Nephron progenitor cell (in vitro differentiated cells): ENCODE measurements around the gene SEC62.
A peak's percentile ranks its signal among the peaks of the same experiment; 100 is the strongest.

ENCODE experiments used
- DNase-seq: peaks from one replicate; pipeline ENCODE4 v3.0.0; 2021
- H3K27ac Mint-ChIP-seq: 2 replicates; pipeline ENCODE4 v1.8.0; 2021; ENCODE audit warnings: mild to moderate bottlenecking, moderate library complexity, mixed read lengths
- H3K27me3 Mint-ChIP-seq: 2 replicates; pipeline ENCODE4 v1.8.0; 2021; ENCODE audit warnings: mild to moderate bottlenecking, low read depth, mixed read lengths; ENCODE audit not compliant: poor library complexity
- H3K36me3 Mint-ChIP-seq: 2 replicates; pipeline ENCODE4 v1.8.0; 2021; ENCODE audit warnings: low read depth, mixed read lengths
- H3K4me1 Mint-ChIP-seq: 2 replicates; pipeline ENCODE4 v1.8.0; 2021; ENCODE audit warnings: mixed read lengths
- H3K4me3 Mint-ChIP-seq: 2 replicates; pipeline ENCODE4 v1.8.0; 2021; ENCODE audit warnings: mild to moderate bottlenecking, moderate library complexity, mixed read lengths
- H3K9me3 Mint-ChIP-seq: 2 replicates; pipeline ENCODE4 v1.8.0; 2021; ENCODE audit warnings: mild to moderate bottlenecking, moderate library complexity, mixed read lengths
- TF ChIP-seq, protein P1 (sequence below): fragments of 200-600 bp; sonication (generic); IDR thresholded peaks from 2 replicates; pipeline ENCODE4 v1.5.0; 2021; ENCODE audit warnings: antibody characterized with exemption

SEC62 gene

GRCh38 chr3:170024581-170024980 lies 58.0 kb downstream of the SEC62 start:
- H3K27me3 Mint-ChIP-seq: peaks cover 5% of the 10 kb centered on the region
- DNase-seq: no peak
- H3K27ac Mint-ChIP-seq: no peak overlapping the region
- H3K4me1 Mint-ChIP-seq: no peaks in the 10 kb centered on the region
- no peak overlapping the region for H3K4me3 Mint-ChIP-seq
- H3K36me3 Mint-ChIP-seq: no peaks in the 10 kb centered on the region
- TF ChIP-seq, protein P1, sequence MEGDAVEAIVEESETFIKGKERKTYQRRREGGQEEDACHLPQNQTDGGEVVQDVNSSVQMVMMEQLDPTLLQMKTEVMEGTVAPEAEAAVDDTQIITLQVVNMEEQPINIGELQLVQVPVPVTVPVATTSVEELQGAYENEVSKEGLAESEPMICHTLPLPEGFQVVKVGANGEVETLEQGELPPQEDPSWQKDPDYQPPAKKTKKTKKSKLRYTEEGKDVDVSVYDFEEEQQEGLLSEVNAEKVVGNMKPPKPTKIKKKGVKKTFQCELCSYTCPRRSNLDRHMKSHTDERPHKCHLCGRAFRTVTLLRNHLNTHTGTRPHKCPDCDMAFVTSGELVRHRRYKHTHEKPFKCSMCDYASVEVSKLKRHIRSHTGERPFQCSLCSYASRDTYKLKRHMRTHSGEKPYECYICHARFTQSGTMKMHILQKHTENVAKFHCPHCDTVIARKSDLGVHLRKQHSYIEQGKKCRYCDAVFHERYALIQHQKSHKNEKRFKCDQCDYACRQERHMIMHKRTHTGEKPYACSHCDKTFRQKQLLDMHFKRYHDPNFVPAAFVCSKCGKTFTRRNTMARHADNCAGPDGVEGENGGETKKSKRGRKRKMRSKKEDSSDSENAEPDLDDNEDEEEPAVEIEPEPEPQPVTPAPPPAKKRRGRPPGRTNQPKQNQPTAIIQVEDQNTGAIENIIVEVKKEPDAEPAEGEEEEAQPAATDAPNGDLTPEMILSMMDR: no peak
- no peaks in the 10 kb centered on the region for H3K9me3 Mint-ChIP-seq

DNA sequence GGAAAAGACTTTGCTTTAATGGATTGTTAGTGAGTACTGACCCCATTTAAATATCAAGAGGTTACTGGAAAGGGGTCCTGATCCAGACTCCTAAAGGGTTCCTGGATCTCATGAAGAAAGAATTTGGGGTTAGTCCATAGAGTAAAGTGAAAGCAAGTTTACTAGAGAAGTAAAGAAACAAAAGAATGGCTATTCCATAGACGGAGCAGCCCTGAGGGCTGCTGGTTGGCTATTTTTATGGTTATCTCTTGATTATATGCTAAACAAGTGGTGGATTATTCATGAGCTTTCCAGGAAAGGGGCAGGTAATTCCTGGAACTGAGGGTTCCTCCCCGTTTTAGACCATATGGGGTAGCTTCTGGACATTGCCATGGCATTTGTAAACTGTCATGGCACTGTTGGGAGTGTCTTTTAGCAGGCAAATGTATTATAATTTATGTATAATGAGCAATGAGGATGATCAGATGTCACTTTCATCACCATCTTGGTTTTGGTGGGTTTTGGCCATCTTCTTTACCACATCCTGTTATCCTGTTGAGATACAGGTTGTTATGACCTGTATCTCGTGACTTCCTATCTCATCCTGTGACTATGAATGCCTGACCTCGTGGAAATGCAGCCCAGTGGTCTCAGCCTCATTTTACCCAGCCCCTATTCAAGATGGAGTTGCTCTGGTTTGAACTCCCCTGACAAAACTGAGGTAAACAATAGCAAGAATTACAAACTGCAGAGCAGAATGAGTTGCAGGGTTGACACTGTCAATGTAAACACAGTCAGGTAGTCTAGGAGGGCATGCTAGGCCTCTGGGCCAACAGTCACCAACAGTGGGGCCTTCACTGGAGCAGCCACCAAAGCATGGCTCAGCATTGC lies 60.9 kb downstream of the SEC62 start:
- TF ChIP-seq, protein P1: no peak
- Mint-ChIP-seq H3K9me3 (no peaks in the 10 kb centered on the region), H3K27ac (no peak overlapping the region), H3K4me1 (no peaks in the 10 kb centered on the region), H3K27me3 (peaks cover 3% of the 10 kb centered on the region), H3K36me3 (no peaks in the 10 kb centered on the region), H3K4me3 (no peak overlapping the region)
- DNase-seq: no peak

DNA sequence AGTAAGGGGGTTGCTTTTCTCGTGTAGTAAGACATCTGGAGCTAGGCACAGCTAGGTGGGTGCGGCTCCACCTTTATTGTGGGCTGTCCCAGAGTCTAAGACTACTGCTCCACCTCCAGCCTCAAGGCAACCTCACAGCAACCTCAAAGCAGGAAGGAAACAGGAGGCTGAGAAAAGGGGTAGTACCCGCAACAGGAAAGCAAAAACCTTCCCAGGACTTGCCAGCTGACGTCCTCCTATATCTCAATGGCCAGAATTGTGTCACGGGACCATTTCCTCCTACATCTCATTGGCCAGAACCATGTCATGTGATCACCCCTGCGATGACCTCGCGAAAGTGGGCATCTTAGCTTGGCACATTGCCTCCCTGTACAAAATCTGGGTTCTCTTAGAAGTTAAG lies 66.9 kb downstream of the SEC62 start:
- no peak for DNase-seq
- Mint-ChIP-seq H3K27ac (no peak overlapping the region), H3K4me3 (no peak overlapping the region), H3K4me1 (no peaks in the 10 kb centered on the region), H3K36me3 (no peaks in the 10 kb centered on the region), H3K27me3 (peaks cover 24% of the 10 kb centered on the region), H3K9me3 (no peaks in the 10 kb centered on the region)
- TF ChIP-seq, protein P1: no peak

DNA sequence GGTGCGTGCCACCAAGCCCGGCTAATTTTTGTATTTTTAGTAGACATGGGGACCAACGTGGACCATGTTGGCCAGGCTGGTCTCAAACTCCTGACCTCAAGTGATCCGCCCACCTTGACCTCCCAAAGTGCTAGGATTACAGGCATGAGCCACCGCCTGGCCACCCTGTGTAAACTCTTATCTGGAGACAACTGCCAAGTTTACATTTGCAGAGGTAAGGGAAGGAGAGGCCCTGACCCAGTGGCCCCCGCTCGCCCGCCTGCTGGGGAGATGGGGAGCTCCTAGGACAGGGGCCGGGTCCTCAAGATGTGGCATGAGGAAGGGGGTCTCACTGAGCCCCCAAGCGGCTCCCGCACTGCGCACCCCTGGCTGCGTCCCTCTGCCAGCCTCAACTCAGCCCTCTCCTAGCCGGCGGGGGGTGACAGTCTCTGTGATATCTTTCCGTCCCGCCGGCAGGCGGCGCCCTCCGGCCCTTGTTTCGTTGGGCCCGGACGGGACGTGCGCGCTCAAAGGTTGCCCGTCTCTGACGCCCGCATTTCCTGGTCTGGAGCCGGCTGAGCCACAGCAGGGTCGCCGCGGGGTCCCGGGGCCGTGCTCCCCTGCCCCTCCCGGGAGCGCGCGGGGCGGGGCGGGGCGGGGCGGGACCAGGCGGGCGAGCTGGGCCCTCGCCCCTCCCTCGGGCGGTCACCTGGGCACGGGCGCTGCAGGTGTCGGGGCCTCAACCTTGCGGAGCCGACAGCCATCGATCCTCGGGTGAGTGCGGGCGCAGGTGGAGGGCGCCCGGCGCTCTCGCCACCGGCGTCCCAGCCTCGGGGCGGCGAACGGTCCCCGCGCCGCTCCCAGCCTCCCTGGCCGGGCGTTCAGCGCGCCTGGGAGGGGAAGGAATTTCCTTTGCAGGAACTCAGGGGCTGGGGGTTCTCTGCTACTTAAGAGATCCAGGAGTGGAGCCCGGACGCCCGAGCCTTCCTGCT lies 71.1 kb downstream of the SEC62 start, which contains the start of gene GPR160:
TSS of gene GPR160 (plus strand) at position 533 of the 971 bp plus-strand sequence. CDS start 45,978 bp downstream, outside the sequence.
- Mint-ChIP-seq H3K4me1 (peaks cover 16% of the 10 kb centered on the region), H3K27me3 (peaks cover 61% of the 10 kb centered on the region), H3K4me3 (peak within 1 kb of the TSS; percentile 80), H3K36me3 (no peaks in the 10 kb centered on the region), H3K9me3 (peaks cover 5% of the 10 kb centered on the region), H3K27ac (no peak within 1 kb of the TSS)
- TF ChIP-seq, protein P1: peak; percentile 67
- peak; percentile 80 for DNase-seq

DNA sequence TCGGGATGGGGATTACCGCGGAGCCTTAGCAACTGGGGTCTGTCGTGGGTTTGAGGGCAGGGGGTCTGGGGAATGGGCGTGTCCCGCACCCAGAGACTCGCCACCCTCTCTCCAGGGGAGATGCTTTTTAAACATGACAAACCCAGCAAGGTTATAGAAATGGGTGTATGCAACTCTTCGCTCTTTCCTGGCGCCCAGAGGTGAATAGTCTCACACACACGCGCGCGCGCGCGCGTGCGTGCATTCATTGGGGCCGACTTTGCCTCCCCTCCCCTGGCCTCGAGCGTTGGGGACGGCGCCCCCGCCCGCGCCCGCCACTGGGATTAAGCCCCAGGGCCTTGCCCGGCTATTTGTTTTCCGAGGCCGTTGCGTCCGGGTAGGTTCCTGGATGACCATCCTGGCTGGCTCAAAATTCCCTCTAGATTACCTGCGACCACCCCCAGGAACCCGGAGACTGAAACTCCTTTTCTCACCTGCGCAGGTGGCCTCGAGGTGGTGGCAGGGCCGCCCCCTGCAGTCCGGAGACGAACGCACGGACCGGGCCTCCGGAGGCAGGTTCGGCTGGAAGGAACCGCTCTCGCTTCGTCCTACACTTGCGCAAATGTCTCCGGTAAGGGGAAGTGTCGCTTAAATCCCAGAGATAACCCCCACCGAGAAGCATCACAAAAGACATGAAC lies 72.0 kb downstream of the SEC62 start:
- H3K36me3 Mint-ChIP-seq: no peaks in the 10 kb centered on the region
- TF ChIP-seq, protein P1: no peak
- peaks cover 16% of the 10 kb centered on the region for H3K4me1 Mint-ChIP-seq
- H3K9me3 Mint-ChIP-seq: peaks cover 5% of the 10 kb centered on the region
- peak; percentile 42 for DNase-seq
- H3K27ac Mint-ChIP-seq: no peak overlapping the region
- peaks cover 69% of the 10 kb centered on the region for H3K27me3 Mint-ChIP-seq
- H3K4me3 Mint-ChIP-seq: peak overlapping the region; percentile 80
